Fibroblast of skin of scalp (primary cell): ENCODE measurements around the gene FREY1. TPM values are rescaled to one million over a fixed set of nuclear protein-coding genes. Genes with fewer than 3 reads are reported as not detected.

Experiments
- DNase-seq: peaks from one replicate; pipeline ENCODE4 v3.0.0-alpha.2; 2013
- polyA plus RNA-seq, 2 experiments: library from polyadenylated mRNA; unstranded; fragments of 120-200 nt; gene quantifications; one replicate each; pipeline ENCODE4 v1.2.1, GENCODE V29; 2013; ENCODE audit not compliant: insufficient read length in 2 of 2

The FREY1 gene
- polyA plus RNA-seq (2013, experiment 1 of 2; ENCODE audit: insufficient read length) = 0.23 TPM
- polyA plus RNA-seq (2013, experiment 2 of 2; ENCODE audit: insufficient read length) = not detected

- DNase-seq = no peak
These were observed at the start of gene FREY1 for GRCh38 chr11:45906965-45907611. Gene FREY1 (minus strand): TSS chr11:45907271. CDS start chr11:45907245, 26 bp downstream.

- DNase-seq = no peak
These were observed 42.9 kb upstream of the FREY1 start for GRCh38 chr11:45949992-45950407.

- no peak for DNase-seq
These were observed 41.3 kb upstream of the FREY1 start for GRCh38 chr11:45948356-45948755.

- no peak for DNase-seq
These were observed 40.8 kb upstream of the FREY1 start for GRCh38 chr11:45947885-45948284.

GRCh38 chr11:45945397-45945999 is 38.4 kb upstream of the FREY1 start:
- no peak for DNase-seq

- DNase-seq = no peak
These were observed 35.3 kb upstream of the FREY1 start for GRCh38 chr11:45942381-45942780.

GRCh38 chr11:45941285-45941684 is 34.2 kb upstream of the FREY1 start:
- DNase-seq = no peak

GRCh38 chr11:45939836-45940235 is 32.8 kb upstream of the FREY1 start:
- DNase-seq = peak; percentile 19

GRCh38 chr11:45937916-45938315 is 30.8 kb upstream of the FREY1 start:
- no peak for DNase-seq

- DNase-seq = no peak
These were observed 29.5 kb upstream of the FREY1 start for GRCh38 chr11:45936511-45937054.

GRCh38 chr11:45935349-45936064 is 28.4 kb upstream of the FREY1 start:
- DNase-seq = no peak

- no peak for DNase-seq
These were observed 27.7 kb upstream of the FREY1 start for GRCh38 chr11:45934580-45935318.

- DNase-seq = no peak
These were observed 26.9 kb upstream of the FREY1 start for GRCh38 chr11:45933846-45934579.

GRCh38 chr11:45933131-45933831 is 26.2 kb upstream of the FREY1 start:
- peak; percentile 33 for DNase-seq

GRCh38 chr11:45932217-45932616 is 25.1 kb upstream of the FREY1 start:
- no peak for DNase-seq

GRCh38 chr11:45931739-45932138 is 24.7 kb upstream of the FREY1 start:
- DNase-seq = no peak

- no peak for DNase-seq
These were observed 24.0 kb upstream of the FREY1 start for GRCh38 chr11:45930951-45931570.

GRCh38 chr11:45930031-45930794 is 23.1 kb upstream of the FREY1 start:
- no peak for DNase-seq

GRCh38 chr11:45929486-45930030 is 22.5 kb upstream of the FREY1 start:
- no peak for DNase-seq
